Liver (tissue), 9 donors: Measurements from ENCODE around the gene EML2. TPM values are rescaled to one million over a fixed set of nuclear protein-coding genes. Genes with fewer than 3 reads are reported as not detected.

Experiments used
- DNase-seq: peaks from one replicate; pipeline ENCODE4 v3.0.0-alpha.2; 2017; ENCODE audit warnings: low spot score
- H3K27ac ChIP-seq, 2 donors: one replicate each; pipeline ENCODE4 v1.7.0; 2013; ENCODE audit warnings: inconsistent platforms in 2 of 2, low read length in 2 of 2, control low read depth in 1 of 2, low read depth in 1 of 2, mild to moderate bottlenecking in 1 of 2
- H3K27me3 ChIP-seq, 4 donors: one replicate each; pipeline versions ENCODE4 v1.6.1 to v1.7.0; 2013; ENCODE audit warnings: low read length in 3 of 4, inconsistent platforms in 1 of 4, mild to moderate bottlenecking in 1 of 4, moderate library complexity in 1 of 4; ENCODE audit not compliant: control insufficient read depth in 4 of 4, insufficient read depth in 4 of 4
- H3K36me3 ChIP-seq, 4 donors: one replicate each; pipeline versions ENCODE4 v1.6.1 to v1.7.0; 2013; ENCODE audit warnings: low read length in 3 of 4, mild to moderate bottlenecking in 3 of 4, low read depth in 1 of 4, moderate library complexity in 1 of 4; ENCODE audit not compliant: control insufficient read depth in 4 of 4, insufficient read depth in 3 of 4
- H3K4me1 ChIP-seq, 4 donors: one replicate each; pipeline versions ENCODE4 v1.6.1 to v1.7.0; 2013; ENCODE audit warnings: low read length in 3 of 4, mild to moderate bottlenecking in 3 of 4, moderate library complexity in 1 of 4; ENCODE audit not compliant: control insufficient read depth in 4 of 4, insufficient read depth in 4 of 4
- H3K4me3 ChIP-seq, 3 donors: one replicate each; pipeline versions ENCODE4 v1.6.1 to v1.7.0; 2013; ENCODE audit warnings: low read length in 3 of 3, control low read depth in 1 of 3, low read depth in 1 of 3, mild to moderate bottlenecking in 1 of 3
- H3K9ac ChIP-seq, 2 donors: one replicate each; pipeline ENCODE4 v1.7.0; 2013; ENCODE audit warnings: low read length in 2 of 2, mild to moderate bottlenecking in 2 of 2, moderate library complexity in 2 of 2, control low read depth in 1 of 2, low read depth in 1 of 2
- H3K9me3 ChIP-seq, 4 donors: one replicate each; pipeline versions ENCODE4 v1.6.1 to v1.7.0; 2013; ENCODE audit warnings: low read length in 3 of 4; ENCODE audit not compliant: control insufficient read depth in 4 of 4
- FOXA1 ChIP-seq: IDR thresholded peaks from 2 replicates; pipeline ENCODE4 v1.6.1; 2016; ENCODE audit warnings: antibody characterized with exemption
- FOXA2 ChIP-seq: IDR thresholded peaks from 2 replicates; pipeline ENCODE4 v1.6.1; 2016; ENCODE audit warnings: antibody characterized with exemption
- HNF4A ChIP-seq, 2 donors: conservative IDR thresholded peaks; 2 replicates each; pipeline ENCODE4 v1.6.1; 2016; ENCODE audit warnings: antibody characterized with exemption in 2 of 2, mild to moderate bottlenecking in 2 of 2
- JUND ChIP-seq, 2 donors: IDR thresholded peaks; 2 replicates each; pipeline ENCODE4 v1.6.1; 2016; ENCODE audit warnings: antibody characterized with exemption in 2 of 2
- NR2F2 ChIP-seq: IDR thresholded peaks from 2 replicates; pipeline ENCODE4 v1.6.1; 2016; ENCODE audit warnings: antibody characterized with exemption
- RXRA ChIP-seq, 2 donors: IDR thresholded peaks; 2 replicates each; pipeline ENCODE4 v1.6.1; 2017 to 2018; ENCODE audit warnings: antibody characterized with exemption in 2 of 2, mild to moderate bottlenecking in 1 of 2
- SP1 ChIP-seq: IDR thresholded peaks from 2 replicates; pipeline ENCODE4 v1.6.1; 2018; ENCODE audit warnings: antibody characterized with exemption, mild to moderate bottlenecking
- TAF1 ChIP-seq: conservative IDR thresholded peaks from 2 replicates; pipeline ENCODE4 v1.6.1; 2016; ENCODE audit warnings: antibody characterized with exemption, mild to moderate bottlenecking
- YY1 ChIP-seq: IDR thresholded peaks from 2 replicates; pipeline ENCODE4 v1.6.1; 2016; ENCODE audit warnings: antibody characterized with exemption, mild to moderate bottlenecking
- WGBS: extraction: QIAGEN DNeasy Blood & Tissue Kit; methylation state at CpG from one replicate; pipeline ENCODE4 v1.1.7; 2013; 5-methylcytosine and 5-hydroxymethylcytosine counted together
- polyA plus RNA-seq, 2 donors: library from polyadenylated mRNA; stranded (reverse) in 1 of 2; unstranded in 1 of 2; fragments of 200-250 nt in 1 of 2; fragments of >200 nt in 1 of 2; fragmentation: Nextera tagmentation in 1 of 2; extraction: Ambion mirVana in 1 of 2; gene quantifications; one replicate each; pipeline versions ENCODE4 v1.2.1 to v1.2.3, GENCODE V29; 2013 to 2015
- total RNA-seq, 2 donors: library from RNA; depleted of rRNA; stranded (reverse); fragments of >200 nt; gene quantifications; one replicate each; pipeline ENCODE4 v1.2.3, GENCODE V29; 2014
- TF ChIP-seq, protein P1 (sequence below): fragments of 150-350 bp; IDR thresholded peaks from 2 replicates; pipeline ENCODE4 v1.5.1; 2017; ENCODE audit warnings: improper control_type of control experiment, low read depth, low read length; ENCODE audit not compliant: missing input control
- TF ChIP-seq, protein P2 (sequence below): IDR thresholded peaks from 2 replicates; pipeline ENCODE4 v1.6.1; 2016; ENCODE audit warnings: antibody characterized with exemption
- TF ChIP-seq, protein P3 (sequence below): IDR thresholded peaks from 2 replicates; pipeline ENCODE4 v1.6.1; 2016; ENCODE audit warnings: antibody characterized with exemption
- TF ChIP-seq, protein P4 (sequence below): IDR thresholded peaks from 2 replicates; pipeline ENCODE4 v1.6.1; 2016; ENCODE audit warnings: antibody characterized with exemption
- donor health status: healthy.
- donor health status: healthy.
- donor health status: healthy.
- donor health status: healthy.
- donor health status: healthy.

EML2 gene
- total and polyA plus RNA-seq, 4 donors, result 1.1 to 10.4 (median 9.0) TPM

DNA sequence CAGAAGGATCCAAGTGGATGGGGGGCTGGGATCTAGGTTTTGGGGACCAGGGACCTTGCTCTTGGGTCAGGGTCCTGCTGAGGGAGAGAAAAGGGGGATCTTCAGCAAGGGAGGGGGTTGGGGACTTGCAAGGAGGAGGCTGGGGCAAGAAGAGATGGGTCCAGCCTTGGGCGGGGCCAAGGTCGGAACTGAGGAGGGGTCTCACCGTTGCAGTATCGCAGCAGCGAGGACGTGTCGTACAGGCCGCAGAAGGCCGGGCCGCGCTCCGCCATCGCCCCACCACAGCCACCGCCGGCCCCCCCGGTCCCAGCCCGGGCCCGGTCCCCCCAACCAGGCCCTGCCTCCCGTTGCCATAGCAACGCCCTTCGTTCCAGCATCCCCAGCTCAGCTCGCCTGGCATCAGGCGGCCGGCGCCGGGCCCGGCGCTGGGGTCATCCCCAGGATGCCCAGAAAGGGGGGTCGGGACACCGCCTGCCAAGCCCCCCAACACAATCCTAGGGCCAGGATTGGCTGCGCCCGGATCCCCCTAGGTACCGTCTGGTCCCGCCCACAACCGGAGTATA lies 6.0 kb upstream of the EML2 start:
- Histone ChIP-seq H3K9ac (no peak overlapping the region), H3K9me3 (no peaks in the 10 kb centered on the region), H3K36me3 (no peaks in the 10 kb centered on the region), H3K4me1 (peaks cover 5 to 33% (median 19%) of the 10 kb centered on the region in 4 donors), H3K4me3 (peak overlapping the region in 1 of 3 donors; percentile 36), H3K27ac (no peak overlapping the region), H3K27me3 (no peaks in the 10 kb centered on the region)
- no peak for DNase-seq
- 15% methylated on average over 35 of the region's 35 CpGs for WGBS
- TF ChIP-seq HNF4A (conservative IDR thresholded peaks at IDR 0.05), result no peak
- TF ChIP-seq RXRA (IDR thresholded peaks at IDR 0.05), result no peak
- TF ChIP-seq FOXA2, result no peak
- no peak for TF ChIP-seq JUND (IDR thresholded peaks at IDR 0.05)
- TF ChIP-seq, protein P1, sequence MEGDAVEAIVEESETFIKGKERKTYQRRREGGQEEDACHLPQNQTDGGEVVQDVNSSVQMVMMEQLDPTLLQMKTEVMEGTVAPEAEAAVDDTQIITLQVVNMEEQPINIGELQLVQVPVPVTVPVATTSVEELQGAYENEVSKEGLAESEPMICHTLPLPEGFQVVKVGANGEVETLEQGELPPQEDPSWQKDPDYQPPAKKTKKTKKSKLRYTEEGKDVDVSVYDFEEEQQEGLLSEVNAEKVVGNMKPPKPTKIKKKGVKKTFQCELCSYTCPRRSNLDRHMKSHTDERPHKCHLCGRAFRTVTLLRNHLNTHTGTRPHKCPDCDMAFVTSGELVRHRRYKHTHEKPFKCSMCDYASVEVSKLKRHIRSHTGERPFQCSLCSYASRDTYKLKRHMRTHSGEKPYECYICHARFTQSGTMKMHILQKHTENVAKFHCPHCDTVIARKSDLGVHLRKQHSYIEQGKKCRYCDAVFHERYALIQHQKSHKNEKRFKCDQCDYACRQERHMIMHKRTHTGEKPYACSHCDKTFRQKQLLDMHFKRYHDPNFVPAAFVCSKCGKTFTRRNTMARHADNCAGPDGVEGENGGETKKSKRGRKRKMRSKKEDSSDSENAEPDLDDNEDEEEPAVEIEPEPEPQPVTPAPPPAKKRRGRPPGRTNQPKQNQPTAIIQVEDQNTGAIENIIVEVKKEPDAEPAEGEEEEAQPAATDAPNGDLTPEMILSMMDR, result no peak
- no peak for TF ChIP-seq FOXA1
- TF ChIP-seq, protein P2, sequence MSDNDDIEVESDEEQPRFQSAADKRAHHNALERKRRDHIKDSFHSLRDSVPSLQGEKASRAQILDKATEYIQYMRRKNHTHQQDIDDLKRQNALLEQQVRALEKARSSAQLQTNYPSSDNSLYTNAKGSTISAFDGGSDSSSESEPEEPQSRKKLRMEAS, result no peak
- TF ChIP-seq, protein P3, sequence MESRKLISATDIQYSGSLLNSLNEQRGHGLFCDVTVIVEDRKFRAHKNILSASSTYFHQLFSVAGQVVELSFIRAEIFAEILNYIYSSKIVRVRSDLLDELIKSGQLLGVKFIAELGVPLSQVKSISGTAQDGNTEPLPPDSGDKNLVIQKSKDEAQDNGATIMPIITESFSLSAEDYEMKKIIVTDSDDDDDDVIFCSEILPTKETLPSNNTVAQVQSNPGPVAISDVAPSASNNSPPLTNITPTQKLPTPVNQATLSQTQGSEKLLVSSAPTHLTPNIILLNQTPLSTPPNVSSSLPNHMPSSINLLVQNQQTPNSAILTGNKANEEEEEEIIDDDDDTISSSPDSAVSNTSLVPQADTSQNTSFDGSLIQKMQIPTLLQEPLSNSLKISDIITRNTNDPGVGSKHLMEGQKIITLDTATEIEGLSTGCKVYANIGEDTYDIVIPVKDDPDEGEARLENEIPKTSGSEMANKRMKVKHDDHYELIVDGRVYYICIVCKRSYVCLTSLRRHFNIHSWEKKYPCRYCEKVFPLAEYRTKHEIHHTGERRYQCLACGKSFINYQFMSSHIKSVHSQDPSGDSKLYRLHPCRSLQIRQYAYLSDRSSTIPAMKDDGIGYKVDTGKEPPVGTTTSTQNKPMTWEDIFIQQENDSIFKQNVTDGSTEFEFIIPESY, result no peak
- TF ChIP-seq SP1, result no peak
- TF ChIP-seq TAF1, result no peak
- TF ChIP-seq NR2F2, result no peak
- TF ChIP-seq YY1, result no peak

DNA sequence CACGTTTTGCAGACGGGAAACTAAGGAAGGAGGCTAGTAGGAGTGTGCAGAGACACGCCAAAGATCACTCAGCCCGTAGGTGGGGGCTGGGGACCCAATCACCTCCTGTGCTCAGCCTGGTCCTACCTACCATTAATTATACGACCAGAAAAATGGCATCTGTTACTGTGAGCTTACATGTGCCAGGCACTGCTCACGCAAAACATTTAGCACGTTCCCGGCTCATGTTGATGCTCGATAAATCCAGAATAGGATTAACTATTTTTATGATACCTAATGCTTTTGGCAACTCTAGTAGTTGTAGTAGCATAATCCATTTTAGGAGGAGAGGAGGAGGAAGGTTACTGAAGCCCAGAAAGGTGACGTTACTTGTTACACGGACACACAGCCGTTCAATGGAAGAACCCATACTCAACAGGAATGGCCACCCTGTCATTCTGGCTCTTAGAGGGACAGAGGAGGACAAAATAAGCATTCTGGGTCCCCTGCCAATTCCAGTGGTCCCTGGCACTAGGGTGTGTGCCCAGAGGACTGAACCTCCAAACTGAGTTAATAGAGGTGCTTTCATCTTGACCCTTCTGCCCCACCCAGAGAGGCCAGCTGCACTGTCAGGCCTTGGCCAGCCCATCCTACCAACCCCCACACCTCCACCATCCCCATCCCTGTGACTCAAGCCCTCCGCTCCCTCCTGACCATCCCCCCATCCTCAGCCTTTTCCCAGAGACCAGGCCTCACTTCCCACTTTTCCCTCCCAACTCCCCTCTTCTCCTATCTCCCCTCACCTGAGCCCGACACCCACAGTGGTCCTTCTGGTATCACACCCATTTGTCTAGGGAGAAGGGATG lies 5.0 kb upstream of the EML2 start:
- H3K9ac ChIP-seq, result no peak overlapping the region
- no peaks in the 10 kb centered on the region for H3K36me3 ChIP-seq
- H3K27me3 ChIP-seq, result no peaks in the 10 kb centered on the region
- WGBS, result 54% methylated on average over 14 of the region's 14 CpGs
- H3K4me3 ChIP-seq, result no peak overlapping the region
- H3K27ac ChIP-seq, result no peak overlapping the region
- H3K9me3 ChIP-seq, result no peaks in the 10 kb centered on the region
- DNase-seq, result no peak
- peaks cover 8 to 39% (median 25%) of the 10 kb centered on the region in 4 donors for H3K4me1 ChIP-seq
- TF ChIP-seq, protein P4, sequence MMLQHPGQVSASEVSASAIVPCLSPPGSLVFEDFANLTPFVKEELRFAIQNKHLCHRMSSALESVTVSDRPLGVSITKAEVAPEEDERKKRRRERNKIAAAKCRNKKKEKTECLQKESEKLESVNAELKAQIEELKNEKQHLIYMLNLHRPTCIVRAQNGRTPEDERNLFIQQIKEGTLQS, result no peak
- TF ChIP-seq YY1, result no peak
- TF ChIP-seq, protein P1, result no peak
- no peak for TF ChIP-seq HNF4A (conservative IDR thresholded peaks at IDR 0.05)
- TF ChIP-seq FOXA1, result no peak
- TF ChIP-seq, protein P3, result no peak
